Measurements from ENCODE around the gene PDE9A. TPM values are rescaled to one million over a fixed set of nuclear protein-coding genes. Genes with fewer than 3 reads are reported as not detected.
"Not testable (repeated sequence)": the region's sequence is repeated elsewhere in the genome, so short reads cannot be mapped to it uniquely, and the experiment has no call there.

Gene PDE9A
- total RNA-seq, 1 donor from 2014 or later, result 3.9 TPM

GRCh38 chr21:42611852-42612251 lies 41.6 kb upstream of the PDE9A start:
- Histone ChIP-seq H3K4me3 (ENCODE audit: low read depth, low read length) (no peak overlapping the region), H3K36me3 (ENCODE audit: control insufficient read depth, insufficient read depth, low read length) (no peaks in the 10 kb centered on the region), H3K27me3 (ENCODE audit: control insufficient read depth, insufficient read depth, low read length) (peaks cover 13% of the 10 kb centered on the region)
- TF ChIP-seq, protein P1, sequence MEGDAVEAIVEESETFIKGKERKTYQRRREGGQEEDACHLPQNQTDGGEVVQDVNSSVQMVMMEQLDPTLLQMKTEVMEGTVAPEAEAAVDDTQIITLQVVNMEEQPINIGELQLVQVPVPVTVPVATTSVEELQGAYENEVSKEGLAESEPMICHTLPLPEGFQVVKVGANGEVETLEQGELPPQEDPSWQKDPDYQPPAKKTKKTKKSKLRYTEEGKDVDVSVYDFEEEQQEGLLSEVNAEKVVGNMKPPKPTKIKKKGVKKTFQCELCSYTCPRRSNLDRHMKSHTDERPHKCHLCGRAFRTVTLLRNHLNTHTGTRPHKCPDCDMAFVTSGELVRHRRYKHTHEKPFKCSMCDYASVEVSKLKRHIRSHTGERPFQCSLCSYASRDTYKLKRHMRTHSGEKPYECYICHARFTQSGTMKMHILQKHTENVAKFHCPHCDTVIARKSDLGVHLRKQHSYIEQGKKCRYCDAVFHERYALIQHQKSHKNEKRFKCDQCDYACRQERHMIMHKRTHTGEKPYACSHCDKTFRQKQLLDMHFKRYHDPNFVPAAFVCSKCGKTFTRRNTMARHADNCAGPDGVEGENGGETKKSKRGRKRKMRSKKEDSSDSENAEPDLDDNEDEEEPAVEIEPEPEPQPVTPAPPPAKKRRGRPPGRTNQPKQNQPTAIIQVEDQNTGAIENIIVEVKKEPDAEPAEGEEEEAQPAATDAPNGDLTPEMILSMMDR (IDR thresholded peaks at IDR 0.05; ENCODE audit: insufficient read depth, low read length, poor library complexity, severe bottlenecking), result no peak
- DNase-seq (ENCODE audit: low read depth), result no peak

DNA sequence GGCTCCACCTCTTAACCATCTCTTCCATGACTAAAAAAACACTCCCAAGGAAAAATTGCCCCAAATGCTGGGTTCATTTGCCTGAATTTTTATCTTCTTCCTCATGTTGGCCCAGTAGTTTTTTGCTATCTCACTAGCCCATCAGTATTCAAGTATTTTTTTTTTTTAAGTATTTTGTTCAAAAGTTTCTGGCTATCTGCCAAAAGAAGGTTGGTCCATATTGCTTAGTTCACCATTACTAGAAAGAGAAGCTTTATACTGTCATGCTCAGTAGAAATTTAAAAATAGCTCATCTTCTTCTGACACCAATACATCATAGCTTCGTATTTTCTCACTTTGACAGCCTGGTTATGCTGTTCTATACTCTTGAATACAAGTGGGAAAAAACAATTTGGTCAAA lies 41.0 kb upstream of the PDE9A start:
- TF ChIP-seq, protein P1 (IDR thresholded peaks at IDR 0.05; ENCODE audit: insufficient read depth, low read length, poor library complexity, severe bottlenecking), result no peak
- no peak overlapping the region for H3K4me3 ChIP-seq (ENCODE audit: low read depth, low read length)
- DNase-seq (ENCODE audit: low read depth), result no peak
- H3K27me3 ChIP-seq (ENCODE audit: control insufficient read depth, insufficient read depth, low read length), result peaks cover 19% of the 10 kb centered on the region
- H3K36me3 ChIP-seq (ENCODE audit: control insufficient read depth, insufficient read depth, low read length), result no peaks in the 10 kb centered on the region

GRCh38 chr21:42613756-42614155 lies 39.7 kb upstream of the PDE9A start:
- H3K36me3 ChIP-seq (ENCODE audit: control insufficient read depth, insufficient read depth, low read length), result no peaks in the 10 kb centered on the region
- DNase-seq (ENCODE audit: low read depth), result no peak
- TF ChIP-seq, protein P1 (IDR thresholded peaks at IDR 0.05; ENCODE audit: insufficient read depth, low read length, poor library complexity, severe bottlenecking), result no peak
- H3K27me3 ChIP-seq (ENCODE audit: control insufficient read depth, insufficient read depth, low read length), result peaks cover 33% of the 10 kb centered on the region
- H3K4me3 ChIP-seq (ENCODE audit: low read depth, low read length), result no peak overlapping the region

- no peak for DNase-seq (ENCODE audit: low read depth)
- TF ChIP-seq, protein P1 (IDR thresholded peaks at IDR 0.05; ENCODE audit: insufficient read depth, low read length, poor library complexity, severe bottlenecking), result no peak
- Histone ChIP-seq H3K4me3 (ENCODE audit: low read depth, low read length) (no peak overlapping the region), H3K36me3 (ENCODE audit: control insufficient read depth, insufficient read depth, low read length) (no peaks in the 10 kb centered on the region), H3K27me3 (ENCODE audit: control insufficient read depth, insufficient read depth, low read length) (peaks cover 37% of the 10 kb centered on the region)
Measured at GRCh38 chr21:42614396-42614795, 39.0 kb upstream of the PDE9A start.

- DNase-seq (ENCODE audit: low read depth), result no peak
- Histone ChIP-seq H3K4me3 (ENCODE audit: low read depth, low read length) (no peak overlapping the region), H3K27me3 (ENCODE audit: control insufficient read depth, insufficient read depth, low read length) (peaks cover 42% of the 10 kb centered on the region), H3K36me3 (ENCODE audit: control insufficient read depth, insufficient read depth, low read length) (no peaks in the 10 kb centered on the region)
- TF ChIP-seq, protein P1 (IDR thresholded peaks at IDR 0.05; ENCODE audit: insufficient read depth, low read length, poor library complexity, severe bottlenecking), result no peak
Measured at GRCh38 chr21:42614811-42615351, 38.5 kb upstream of the PDE9A start.

- not testable (repeated sequence) for DNase-seq (ENCODE audit: low read depth); H3K36me3 ChIP-seq (ENCODE audit: control insufficient read depth, insufficient read depth, low read length); H3K4me3 ChIP-seq (ENCODE audit: low read depth, low read length)
- H3K27me3 ChIP-seq (ENCODE audit: control insufficient read depth, insufficient read depth, low read length), result peaks cover 43% of the 10 kb centered on the region
Measured at GRCh38 chr21:42615377-42615776, 38.0 kb upstream of the PDE9A start.

Data from kidney epithelial cell (primary cell).